Motor neuron (in vitro differentiated cells): ENCODE measurements around the gene ZCCHC24. TPM values are rescaled to one million over a fixed set of nuclear protein-coding genes. Genes with fewer than 3 reads are reported as not detected.
A peak's percentile ranks its signal among the peaks of the same experiment; 100 is the strongest.

Experiments
- ATAC-seq, 8 experiments: fragments of 200-7000 bp; cut with Tn5 transposase; replicated peaks in 6 of 8; 2 replicates each; pipeline ENCODE4 v1.8.0; 2021; ENCODE audit warnings: mild to moderate bottlenecking in 8 of 8, moderate library complexity in 8 of 8
- H3K27ac ChIP-seq, 2 donors: fragments of 250-450 bp; sonication (Bioruptor Pico); 2 replicates each; pipeline ENCODE4 v1.9.0; 2021; ENCODE audit warnings: antibody characterized with exemption in 2 of 2, mild to moderate bottlenecking in 2 of 2, moderate library complexity in 1 of 2
- H3K4me1 ChIP-seq, 2 donors: fragments of 250-450 bp; sonication (Bioruptor Pico); replicated peaks in 1 of 2; 2 replicates each; pipeline ENCODE4 v1.6.1; 2021; ENCODE audit warnings: antibody characterized with exemption in 2 of 2, mild to moderate bottlenecking in 2 of 2, moderate library complexity in 1 of 2
- H3K4me3 ChIP-seq, 5 donors: fragments of 250-450 bp; sonication (Bioruptor Pico); 2 replicates each; pipeline ENCODE4 v1.9.0; 2021; ENCODE audit warnings: antibody characterized with exemption in 5 of 5, mild to moderate bottlenecking in 5 of 5, moderate library complexity in 4 of 5
- WGBS, 10 experiments: fragments of 450-650 bp; shearing (Covaris generic); methylation state at CpG; one replicate each; pipeline ENCODE4 v1.0.0; 2022; 5-methylcytosine and 5-hydroxymethylcytosine counted together
- in situ Hi-C, 9 experiments: fragments of 400-800 bp; cut with MboI; loops; one replicate each; pipeline ENCODE4 v1.15.0; 2021; ENCODE audit warnings: low sequenced_read_pairs in 9 of 9, low pct_unique_long_range_greater_than_20kb in 2 of 9; ENCODE audit not compliant: unreplicated experiment in 9 of 9
- total RNA-seq, 8 experiments: library from RNA; unstranded; fragments of 300-600 nt; gene quantifications; 2 replicates each; pipeline versions ENCODE4 v1.2.3 to v1.2.4, GENCODE V29; 2022

Gene ZCCHC24
- total RNA-seq, 8 experiments from 2014 or later = 0.67 to 39.5 (median 8.0) TPM

DNA sequence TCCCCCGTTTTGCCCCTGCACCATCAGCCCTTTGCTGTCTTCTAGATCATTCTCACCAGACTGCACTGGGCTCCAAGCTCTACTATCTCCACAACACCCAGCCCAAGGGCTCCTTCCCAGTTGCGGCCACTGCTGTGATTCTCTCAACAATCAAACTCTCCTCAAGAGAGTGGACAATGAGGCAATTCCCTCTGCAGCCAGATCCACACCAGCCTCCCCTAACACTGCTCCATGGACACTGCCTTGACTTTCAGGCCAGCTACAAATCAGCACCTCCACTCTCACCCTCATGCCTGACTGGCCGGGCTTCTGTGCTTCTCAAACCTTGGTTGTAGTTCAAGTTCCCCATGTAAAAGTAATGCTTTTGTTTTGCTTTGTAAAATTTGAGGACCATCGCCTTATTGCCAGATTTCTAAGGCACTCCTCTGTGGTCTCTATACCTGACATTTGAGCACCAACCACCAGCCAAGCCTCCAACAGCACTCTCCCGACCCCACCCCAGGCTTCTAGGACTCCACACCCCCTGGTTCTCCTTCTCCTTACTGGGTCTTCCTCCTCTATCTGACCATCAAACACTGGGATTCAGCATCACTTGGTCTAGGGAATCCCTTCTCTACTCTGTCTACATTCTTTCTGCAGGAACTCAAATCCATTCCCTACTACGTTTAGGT is 52.8 kb downstream of the ZCCHC24 start:
- no peak for ATAC-seq
- no peak overlapping the region for H3K27ac ChIP-seq
- in situ Hi-C loops = no loop called here
- 75 to 100% (median 94%) methylated on average over 1 to 6 of the region's 6 CpGs; no CpG with 5 or more reads in 4 of the 10 experiments for WGBS, 10 experiments
- no peak overlapping the region for H3K4me3 ChIP-seq
- peaks cover 4 to 12% of the 10 kb centered on the region in 2 donors for H3K4me1 ChIP-seq

DNA sequence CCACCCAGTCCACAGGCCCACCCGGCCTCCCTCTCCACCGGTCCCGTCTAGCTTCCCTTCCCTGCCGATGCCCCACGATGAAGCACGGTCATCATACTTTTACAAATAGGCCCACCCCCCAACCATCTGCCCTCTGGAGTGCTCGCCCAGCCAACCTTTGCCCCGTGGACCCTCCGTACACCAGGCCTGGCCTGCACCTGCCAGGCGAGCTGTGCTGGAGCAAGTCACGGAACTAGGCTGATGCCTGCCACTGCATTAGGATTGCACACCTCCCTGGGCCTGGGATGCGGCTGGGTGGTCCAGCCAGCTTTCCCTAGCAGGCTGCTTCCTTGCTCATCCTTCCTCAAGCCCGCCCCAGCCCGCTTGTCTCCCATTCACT is 53.4 kb downstream of the ZCCHC24 start:
- no peak overlapping the region for H3K27ac ChIP-seq
- in situ Hi-C loops = no loop called here
- no peak for ATAC-seq
- no peak overlapping the region for H3K4me3 ChIP-seq
- 92 to 96% methylated on average over 10 of the region's 14 CpGs; no CpG with 5 or more reads in 8 of the 10 experiments for WGBS, 10 experiments
- H3K4me1 ChIP-seq = peaks cover 4 to 12% of the 10 kb centered on the region in 2 donors

GRCh38 chr10:79391231-79392019 is 54.0 kb downstream of the ZCCHC24 start:
- Histone ChIP-seq H3K4me3 (no peak overlapping the region), H3K4me1 (peaks cover under 1 to 6% of the 10 kb centered on the region in 2 donors), H3K27ac (no peak overlapping the region)
- in situ Hi-C loops = no loop called here
- peak in 5 of 8 experiments; percentile 16 to 40 (median 27) for ATAC-seq
- WGBS, 10 experiments = 53 to 100% methylated on average over 2 to 3 of the region's 12 CpGs; no CpG with 5 or more reads in 8 of the 10 experiments

DNA sequence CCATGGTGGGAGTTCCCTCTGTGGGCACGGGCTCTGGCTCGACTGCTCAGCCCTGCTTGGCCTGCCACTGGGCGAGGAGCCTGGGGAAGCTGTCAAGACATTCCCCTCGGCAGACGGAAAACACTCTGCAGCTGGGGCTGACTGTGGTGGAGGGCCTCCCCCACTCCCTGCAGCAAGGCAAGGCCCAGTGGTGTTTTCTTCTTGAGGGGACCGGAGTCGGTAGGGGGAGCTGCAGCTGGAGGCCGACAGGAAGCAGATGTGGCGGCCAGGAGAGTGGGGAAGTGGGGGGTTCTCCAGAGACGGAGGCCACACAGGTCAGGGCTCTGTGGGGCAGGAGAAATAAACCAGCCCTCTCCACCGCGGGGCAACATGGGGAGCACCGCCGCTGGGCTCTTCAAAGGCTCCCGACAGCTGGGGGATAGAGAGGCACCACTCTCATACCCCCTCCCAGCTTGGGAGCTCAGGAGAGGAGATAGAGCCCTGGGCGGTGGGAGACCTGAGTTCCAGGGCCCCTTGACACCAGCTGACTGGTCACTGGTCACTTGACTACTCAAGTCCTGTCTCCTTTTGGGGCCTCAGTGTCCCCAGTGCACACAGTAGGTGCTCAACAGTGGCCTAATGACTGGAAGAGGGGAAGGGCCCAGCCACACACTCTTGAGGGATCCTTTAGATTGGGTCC is 54.7 kb downstream of the ZCCHC24 start:
- Histone ChIP-seq H3K4me3 (no peak overlapping the region), H3K4me1 (no peaks in the 10 kb centered on the region), H3K27ac (no peak overlapping the region)
- ATAC-seq = no peak
- WGBS, 10 experiments = 67 to 87% (median 80%) methylated on average over 3 of the region's 16 CpGs; no CpG with 5 or more reads in 7 of the 10 experiments
- in situ Hi-C loops = no loop called here

GRCh38 chr10:79390057-79390456 is 55.4 kb downstream of the ZCCHC24 start:
- ATAC-seq = no peak
- Histone ChIP-seq H3K27ac (no peak overlapping the region), H3K4me3 (no peak overlapping the region), H3K4me1 (no peaks in the 10 kb centered on the region)
- in situ Hi-C loops = no loop called here
- 90 to 100% (median 96%) methylated on average over 2 of the region's 2 CpGs; no CpG with 5 or more reads in 6 of the 10 experiments for WGBS, 10 experiments

GRCh38 chr10:79387974-79388850 is 57.2 kb downstream of the ZCCHC24 start:
- in situ Hi-C loops = no loop called here
- 30 to 100% (median 84%) methylated on average over 1 to 9 of the region's 11 CpGs; no CpG with 5 or more reads in 3 of the 10 experiments for WGBS, 10 experiments
- H3K27ac ChIP-seq = no peak overlapping the region
- H3K4me1 ChIP-seq = peaks cover 2% of the 10 kb centered on the region in 2 donors
- no peak overlapping the region for H3K4me3 ChIP-seq
- ATAC-seq = no peak

DNA sequence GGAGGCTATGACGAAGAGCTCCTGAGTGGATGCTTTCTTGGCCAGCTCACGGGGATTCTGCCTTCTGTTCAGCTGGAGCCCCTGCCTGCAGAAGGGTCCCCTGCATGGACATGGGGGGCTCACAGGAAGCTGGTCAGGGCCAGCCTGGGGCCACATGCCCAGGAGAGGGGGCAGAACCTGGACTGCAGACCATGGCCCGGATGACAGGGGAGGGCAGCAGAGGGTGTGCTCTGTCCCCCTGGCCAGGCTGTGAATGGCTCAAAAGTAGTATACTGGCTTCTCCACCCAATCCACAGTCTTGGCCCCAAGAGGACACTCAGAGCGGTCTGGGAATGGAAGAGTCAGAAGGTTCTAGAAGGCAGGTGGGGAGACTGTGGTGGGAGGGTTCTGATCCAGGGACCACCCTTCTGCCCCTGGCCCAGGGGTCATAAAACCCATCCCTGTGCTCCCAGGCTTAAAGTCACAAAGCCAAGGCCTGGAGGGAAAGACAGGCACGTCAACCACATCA is 57.9 kb downstream of the ZCCHC24 start:
- WGBS, 10 experiments = 60 to 100% (median 83%) methylated on average over 1 to 3 of the region's 5 CpGs; no CpG with 5 or more reads in 4 of the 10 experiments
- in situ Hi-C loops = no loop called here
- H3K4me3 ChIP-seq = no peak overlapping the region
- H3K27ac ChIP-seq = no peak overlapping the region
- peaks cover 6% of the 10 kb centered on the region in 2 donors for H3K4me1 ChIP-seq
- ATAC-seq = no peak

DNA sequence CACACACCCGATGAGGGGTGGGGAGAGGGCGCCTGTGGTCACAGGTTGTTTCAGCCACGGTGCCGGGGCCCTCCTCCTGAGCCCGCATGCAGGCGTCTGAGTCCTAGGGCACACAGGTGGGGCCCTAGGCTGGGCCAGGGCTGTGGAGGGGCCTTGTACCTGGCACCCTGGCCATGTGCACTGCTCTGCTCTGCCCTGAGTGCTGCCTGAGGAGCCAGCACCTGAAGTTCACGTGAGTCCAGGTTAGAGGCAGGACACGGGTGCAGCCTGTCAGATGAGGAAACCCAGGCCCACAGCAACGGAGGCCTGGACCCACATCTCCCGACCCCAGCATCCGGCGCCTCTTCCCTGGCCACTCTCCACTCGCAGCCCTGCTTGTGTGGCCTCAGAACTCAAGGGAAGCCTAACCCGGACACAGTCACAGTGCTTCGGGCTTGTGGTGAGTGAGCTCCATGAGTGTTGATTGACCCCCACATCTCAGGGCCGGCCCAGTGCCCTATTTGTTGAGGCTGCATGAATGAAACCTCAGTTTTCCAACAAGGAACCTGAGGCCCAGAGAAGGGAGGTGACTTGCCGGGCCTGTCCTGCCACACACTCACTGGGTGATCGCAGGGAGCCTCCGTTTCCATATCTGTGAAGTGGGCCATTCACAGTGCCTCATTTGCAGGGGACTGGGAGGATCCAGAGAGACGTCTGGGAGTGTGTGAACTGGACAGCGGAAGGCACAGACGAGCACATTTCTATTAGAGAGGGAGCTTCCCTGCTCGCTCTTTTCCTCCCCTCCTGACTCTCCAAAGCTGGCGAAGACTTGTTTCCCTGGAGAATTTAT is 58.6 kb downstream of the ZCCHC24 start:
- WGBS, 10 experiments = 72 to 100% (median 82%) methylated on average over 1 to 7 of the region's 24 CpGs; no CpG with 5 or more reads in 6 of the 10 experiments
- Histone ChIP-seq H3K4me1 (peaks cover 12 to 13% of the 10 kb centered on the region in 2 donors), H3K4me3 (no peak overlapping the region), H3K27ac (no peak overlapping the region)
- no peak for ATAC-seq
- in situ Hi-C loops = no loop called here

DNA sequence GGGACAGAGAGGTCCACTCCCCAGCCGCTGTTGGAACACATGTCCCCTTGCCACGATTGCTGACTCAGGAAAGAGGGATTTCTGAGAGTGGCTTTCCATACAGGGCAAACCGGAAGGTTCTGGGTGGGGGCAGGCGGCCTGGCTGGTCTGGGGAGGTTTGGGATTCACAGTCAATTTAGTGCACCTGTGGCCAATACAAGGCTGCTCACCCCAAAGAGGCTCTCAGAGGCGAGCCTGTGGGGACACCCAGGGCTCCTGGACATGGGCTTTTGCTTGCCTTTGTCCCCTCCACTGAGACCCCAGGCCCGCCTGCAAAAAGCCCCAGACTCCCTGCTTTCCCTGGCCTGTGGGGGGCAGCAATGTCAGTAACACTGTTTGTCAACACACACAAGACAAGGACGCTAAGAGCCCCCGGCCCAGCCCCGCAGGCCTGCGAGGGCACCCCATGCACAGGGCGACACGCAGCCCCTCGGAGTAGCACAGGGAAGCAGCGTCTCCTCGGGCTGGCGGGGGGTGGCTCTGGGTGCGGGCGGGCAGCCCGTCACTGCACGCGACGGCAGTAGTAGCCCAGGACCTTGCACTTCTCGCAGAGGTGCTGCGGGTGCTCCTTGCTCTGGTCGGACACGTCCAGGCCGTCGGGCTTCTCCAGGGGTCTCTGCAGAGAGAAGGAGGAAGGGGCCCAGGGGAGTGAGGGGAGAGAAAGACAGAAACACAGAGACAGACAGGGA is 59.5 kb downstream of the ZCCHC24 start:
- no peak overlapping the region for H3K4me3 ChIP-seq
- 89 to 100% (median 100%) methylated on average over 1 to 9 of the region's 28 CpGs; no CpG with 5 or more reads in 7 of the 10 experiments for WGBS, 10 experiments
- in situ Hi-C loops = no loop called here
- ATAC-seq = no peak
- peaks cover 15 to 16% of the 10 kb centered on the region in 2 donors for H3K4me1 ChIP-seq
- no peak overlapping the region for H3K27ac ChIP-seq

- in situ Hi-C loops = no loop called here
- Histone ChIP-seq H3K4me1 (peaks cover 15 to 16% of the 10 kb centered on the region in 2 donors), H3K27ac (no peak overlapping the region), H3K4me3 (no peak overlapping the region)
- ATAC-seq = no peak
- WGBS, 10 experiments = 95 to 100% methylated on average over 3 to 4 of the region's 9 CpGs; no CpG with 5 or more reads in 8 of the 10 experiments
These were observed 60.0 kb downstream of the ZCCHC24 start for GRCh38 chr10:79385392-79385795.

GRCh38 chr10:79384773-79385391 is 60.5 kb downstream of the ZCCHC24 start:
- H3K27ac ChIP-seq = no peak overlapping the region
- peaks cover 15 to 16% of the 10 kb centered on the region in 2 donors for H3K4me1 ChIP-seq
- in situ Hi-C loops = no loop called here
- WGBS, 10 experiments = 0 to 100% (median 87%) methylated on average over 1 to 6 of the region's 14 CpGs; no CpG with 5 or more reads in 5 of the 10 experiments
- ATAC-seq = no peak
- H3K4me3 ChIP-seq = no peak overlapping the region
